ENCODE measurements around the gene COMMD4.

COMMD4 gene

DNA sequence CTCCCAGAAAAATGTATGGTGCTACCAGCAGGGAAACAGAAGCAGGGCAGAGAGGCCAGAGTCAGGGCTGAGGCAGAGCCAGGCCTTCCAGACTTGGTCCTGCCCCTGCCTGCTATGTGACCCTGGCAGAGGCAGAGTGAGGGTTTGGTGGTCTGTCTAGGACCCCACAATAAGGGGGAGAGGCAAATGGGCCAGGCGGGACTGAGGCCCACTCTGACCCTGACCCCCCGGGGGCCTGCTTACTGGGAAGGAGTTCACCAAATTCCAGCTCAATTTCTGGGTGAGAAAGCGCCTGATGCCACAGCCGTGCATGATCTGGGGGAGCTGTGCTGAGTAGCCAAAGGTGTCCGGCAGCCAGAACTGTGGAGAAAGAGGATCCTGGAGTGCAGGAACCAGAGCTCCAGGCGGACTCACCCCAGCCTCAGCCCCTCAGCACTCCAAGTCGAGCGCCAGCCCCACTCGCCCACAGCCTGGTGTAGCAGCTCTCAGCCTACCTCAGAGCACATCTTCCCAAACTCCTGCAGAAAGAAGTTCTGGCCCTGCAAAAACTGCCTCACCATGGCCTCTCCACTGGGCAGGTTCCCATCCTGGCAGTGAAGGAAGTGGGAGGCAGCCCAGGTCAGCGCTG, 25.6 kb downstream of the COMMD4 start:
- H3K4me3 ChIP-seq (ENCODE audit: low read depth, low read length) = no peak overlapping the region

DNA sequence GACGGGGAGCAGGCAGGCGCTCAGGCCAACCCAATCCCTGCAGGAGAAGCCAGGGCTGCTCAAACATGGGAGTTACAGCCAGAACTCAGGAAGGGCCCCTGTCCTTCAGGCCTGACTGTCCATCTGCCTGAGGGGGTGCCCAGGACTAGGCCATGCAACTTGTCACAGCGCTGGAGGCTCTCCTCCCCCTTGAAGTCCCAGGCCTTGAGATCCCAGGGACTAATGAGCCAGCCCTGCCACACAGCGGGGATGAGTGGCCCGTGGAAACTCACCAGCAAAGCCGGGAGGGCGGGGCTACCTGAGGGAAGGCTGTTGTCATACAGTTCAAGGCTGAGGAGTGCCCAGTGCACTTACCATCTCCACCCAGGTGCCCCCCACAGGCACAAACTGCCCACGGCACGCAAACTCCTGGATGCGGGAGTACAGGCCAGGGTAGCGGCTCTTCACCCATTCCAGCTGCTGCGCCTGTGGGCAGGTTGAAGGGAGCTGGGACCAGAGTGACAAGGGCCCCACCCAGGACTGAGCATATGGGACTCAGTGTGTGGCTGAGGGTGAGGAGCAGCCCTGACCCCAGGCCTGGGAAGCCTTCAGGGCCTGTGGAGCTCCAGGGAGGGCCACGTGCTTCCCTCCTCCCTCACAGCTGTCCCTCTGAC, 26.3 kb downstream of the COMMD4 start:
- TF ChIP-seq, protein P1, sequence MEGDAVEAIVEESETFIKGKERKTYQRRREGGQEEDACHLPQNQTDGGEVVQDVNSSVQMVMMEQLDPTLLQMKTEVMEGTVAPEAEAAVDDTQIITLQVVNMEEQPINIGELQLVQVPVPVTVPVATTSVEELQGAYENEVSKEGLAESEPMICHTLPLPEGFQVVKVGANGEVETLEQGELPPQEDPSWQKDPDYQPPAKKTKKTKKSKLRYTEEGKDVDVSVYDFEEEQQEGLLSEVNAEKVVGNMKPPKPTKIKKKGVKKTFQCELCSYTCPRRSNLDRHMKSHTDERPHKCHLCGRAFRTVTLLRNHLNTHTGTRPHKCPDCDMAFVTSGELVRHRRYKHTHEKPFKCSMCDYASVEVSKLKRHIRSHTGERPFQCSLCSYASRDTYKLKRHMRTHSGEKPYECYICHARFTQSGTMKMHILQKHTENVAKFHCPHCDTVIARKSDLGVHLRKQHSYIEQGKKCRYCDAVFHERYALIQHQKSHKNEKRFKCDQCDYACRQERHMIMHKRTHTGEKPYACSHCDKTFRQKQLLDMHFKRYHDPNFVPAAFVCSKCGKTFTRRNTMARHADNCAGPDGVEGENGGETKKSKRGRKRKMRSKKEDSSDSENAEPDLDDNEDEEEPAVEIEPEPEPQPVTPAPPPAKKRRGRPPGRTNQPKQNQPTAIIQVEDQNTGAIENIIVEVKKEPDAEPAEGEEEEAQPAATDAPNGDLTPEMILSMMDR (IDR thresholded peaks at IDR 0.05; ENCODE audit: low read depth, low read length) = no peak
- no peak overlapping the region for H3K4me3 ChIP-seq (ENCODE audit: low read depth, low read length)

More for the DNA sequence above, 25.6 kb downstream of the COMMD4 start:
- TF ChIP-seq, protein P1 (IDR thresholded peaks at IDR 0.05; ENCODE audit: low read depth, low read length) = no peak

DNA sequence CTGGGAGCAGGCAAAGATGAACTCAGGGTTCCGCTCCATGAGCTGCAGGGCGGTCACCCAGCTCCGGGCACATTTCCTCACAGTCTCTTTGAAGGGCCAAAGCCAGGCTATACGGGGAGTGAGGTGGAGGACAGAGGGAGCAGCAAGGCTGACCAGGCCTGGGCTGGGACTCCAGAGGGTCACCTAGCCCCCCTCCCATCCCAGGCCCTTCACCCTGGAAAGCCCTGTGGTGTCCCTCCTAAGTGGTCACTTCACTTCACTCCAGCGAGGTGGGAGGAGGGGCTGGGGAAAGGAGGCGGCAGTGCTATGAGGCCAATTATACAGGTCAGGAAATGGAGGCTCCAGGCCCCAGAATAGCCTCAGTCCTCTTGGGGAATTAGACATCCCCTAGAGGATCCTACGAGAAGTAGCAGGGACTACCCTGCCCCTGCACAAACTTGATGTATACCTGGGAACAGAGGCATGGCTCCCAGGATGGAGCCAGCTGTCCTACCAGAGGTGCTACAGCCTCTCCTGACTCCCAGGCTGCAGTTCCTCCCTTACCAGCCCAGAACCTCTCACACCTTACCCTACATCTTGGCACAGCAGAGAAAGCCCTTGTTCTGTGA, 26.9 kb downstream of the COMMD4 start:
- TF ChIP-seq, protein P1 (IDR thresholded peaks at IDR 0.05; ENCODE audit: low read depth, low read length) = no peak
- H3K4me3 ChIP-seq (ENCODE audit: low read depth, low read length) = no peak overlapping the region

DNA sequence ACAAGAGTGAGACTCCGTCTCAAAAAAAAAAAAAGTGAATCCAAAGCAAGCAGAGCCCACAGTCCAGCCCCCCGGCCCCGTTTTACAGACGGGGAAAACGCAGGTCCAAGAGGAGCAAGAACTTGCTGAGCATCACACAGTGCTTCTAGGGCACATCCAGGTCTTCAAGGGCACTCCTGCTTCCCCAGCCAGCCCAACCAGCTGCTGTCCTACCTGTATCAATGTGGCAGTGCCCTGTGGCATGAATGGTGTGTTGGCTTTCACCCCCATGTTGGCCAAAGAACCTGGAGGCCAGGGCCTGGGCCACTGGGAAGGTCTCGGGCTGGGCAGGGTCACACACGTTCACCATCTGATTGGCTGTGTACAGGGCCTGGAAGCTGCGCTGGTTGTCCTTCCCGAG, 27.9 kb downstream of the COMMD4 start:
- TF ChIP-seq, protein P1 (IDR thresholded peaks at IDR 0.05; ENCODE audit: low read depth, low read length) = no peak
- no peak overlapping the region for H3K4me3 ChIP-seq (ENCODE audit: low read depth, low read length)

DNA sequence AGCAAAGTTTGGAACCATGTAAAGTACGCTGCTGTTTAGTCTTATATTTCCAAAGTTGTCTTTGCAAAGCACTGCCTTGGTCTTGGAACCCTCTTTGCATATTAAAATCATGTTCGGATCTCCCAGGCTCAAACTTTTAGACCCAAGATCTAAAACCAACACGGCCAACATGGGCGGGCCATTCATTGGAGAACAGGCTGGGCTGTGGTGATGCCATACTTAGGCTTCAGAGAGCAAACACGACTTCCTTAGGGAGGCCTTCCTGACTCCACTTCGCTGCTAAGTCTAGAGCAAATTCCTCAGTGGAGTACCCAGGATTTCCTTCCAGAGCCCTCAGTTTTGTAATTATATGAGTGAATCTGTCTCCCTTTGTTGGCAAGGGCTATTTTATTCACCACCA, 29.0 kb downstream of the COMMD4 start:
- H3K4me3 ChIP-seq (ENCODE audit: low read depth, low read length) = no peak overlapping the region
- TF ChIP-seq, protein P1 (IDR thresholded peaks at IDR 0.05; ENCODE audit: low read depth, low read length) = no peak

DNA sequence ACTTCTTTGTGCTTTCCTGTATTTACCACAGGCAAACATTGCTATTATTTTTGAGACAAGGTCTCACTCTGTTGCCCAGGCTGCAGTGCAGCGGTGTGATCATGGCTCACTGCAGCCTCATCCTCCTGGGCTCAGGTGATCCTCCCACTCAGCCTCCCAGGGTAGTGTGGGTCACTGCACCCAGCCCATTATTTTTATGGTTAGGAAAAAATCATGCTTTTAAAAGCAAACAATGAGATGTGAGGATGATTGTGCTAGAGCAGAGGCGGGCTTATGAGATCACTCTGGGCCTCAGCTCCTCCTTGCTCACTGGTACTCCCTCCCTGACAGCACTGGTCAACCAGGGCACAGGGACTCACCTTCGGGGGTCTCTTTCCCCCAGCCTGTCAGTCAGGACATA, 30.3 kb downstream of the COMMD4 start:
- TF ChIP-seq, protein P1 (IDR thresholded peaks at IDR 0.05; ENCODE audit: low read depth, low read length) = no peak
- no peak overlapping the region for H3K4me3 ChIP-seq (ENCODE audit: low read depth, low read length)

DNA sequence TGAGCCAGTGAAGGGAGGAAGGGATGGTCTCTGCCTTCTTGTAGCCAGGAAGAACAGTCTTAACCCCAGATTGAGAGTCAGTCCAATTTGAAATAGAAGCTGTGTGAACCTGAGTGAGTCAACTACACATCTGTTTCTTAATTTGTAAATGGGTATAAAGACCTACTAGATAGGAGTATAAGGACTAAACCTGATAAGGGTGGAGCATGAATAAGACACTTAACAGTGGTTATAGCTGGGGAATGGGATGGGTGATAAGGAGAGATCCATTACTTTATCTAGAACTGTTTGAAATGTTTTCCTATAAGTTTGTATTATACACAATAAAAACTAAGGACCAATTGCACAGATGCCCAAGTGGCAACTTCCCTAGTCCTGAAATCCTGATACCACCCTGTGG, 31.1 kb downstream of the COMMD4 start:
- TF ChIP-seq, protein P1 (IDR thresholded peaks at IDR 0.05; ENCODE audit: low read depth, low read length) = no peak
- H3K4me3 ChIP-seq (ENCODE audit: low read depth, low read length) = no peak overlapping the region
